T1000 (cell line): ENCODE measurements around the gene EFR3B.

Source experiments
- DNase-seq: peaks from one replicate; lab custom pipeline; 2025; ENCODE audit warnings: mixed read lengths; lab: John Stamatoyannopoulos, UW

EFR3B gene

DNA sequence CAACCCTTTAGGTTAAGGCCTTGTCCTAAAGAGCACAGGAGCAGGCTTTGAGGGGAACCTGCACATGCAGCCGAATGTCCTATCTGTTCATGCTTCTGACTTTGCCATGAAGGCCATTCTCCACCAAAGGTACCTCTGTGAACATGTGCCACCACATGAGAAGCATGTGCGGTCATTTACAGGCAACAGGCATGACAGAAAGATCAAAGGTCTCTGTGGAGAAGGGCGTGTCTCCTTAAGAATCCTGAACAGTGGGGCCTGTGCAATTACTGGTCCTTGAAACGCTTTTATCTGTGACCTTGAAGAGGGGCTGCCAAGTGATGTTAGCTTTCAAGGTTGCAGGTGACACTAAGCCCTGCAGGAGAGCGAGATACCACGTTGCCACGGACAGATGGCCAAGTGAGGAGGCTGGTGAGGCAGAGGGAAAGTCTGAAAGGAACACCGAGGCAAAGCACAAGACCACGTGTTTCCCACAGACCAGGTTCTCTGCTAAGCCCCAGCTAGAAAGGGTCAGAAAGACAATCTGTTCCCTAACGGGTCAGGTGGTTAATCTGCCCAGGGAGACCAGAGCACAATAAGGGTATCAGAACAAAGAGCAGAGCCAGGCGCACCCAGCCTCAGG lies 146.0 kb downstream of the EFR3B start:
- DNase-seq: no peak

DNA sequence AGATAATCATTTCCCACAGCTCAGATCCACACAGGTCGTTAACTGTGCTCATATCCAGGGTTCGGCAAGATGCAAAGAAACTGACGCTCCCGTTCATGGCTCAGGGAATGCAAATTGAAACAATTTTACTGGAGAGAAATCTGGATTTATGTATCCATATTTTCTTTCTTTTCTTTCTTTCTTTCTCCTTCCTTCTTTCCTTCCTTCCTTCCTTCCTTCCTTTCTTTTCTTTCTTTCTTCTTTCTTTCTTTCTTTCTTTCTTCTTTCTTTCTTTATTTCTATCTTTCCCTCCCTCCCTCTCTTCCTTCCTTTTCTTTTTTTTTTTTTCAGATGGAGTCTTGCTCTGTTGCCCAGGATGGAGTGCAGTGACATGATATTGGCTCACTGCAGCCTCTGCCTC lies 146.5 kb downstream of the EFR3B start:
- DNase-seq: no peak

DNA sequence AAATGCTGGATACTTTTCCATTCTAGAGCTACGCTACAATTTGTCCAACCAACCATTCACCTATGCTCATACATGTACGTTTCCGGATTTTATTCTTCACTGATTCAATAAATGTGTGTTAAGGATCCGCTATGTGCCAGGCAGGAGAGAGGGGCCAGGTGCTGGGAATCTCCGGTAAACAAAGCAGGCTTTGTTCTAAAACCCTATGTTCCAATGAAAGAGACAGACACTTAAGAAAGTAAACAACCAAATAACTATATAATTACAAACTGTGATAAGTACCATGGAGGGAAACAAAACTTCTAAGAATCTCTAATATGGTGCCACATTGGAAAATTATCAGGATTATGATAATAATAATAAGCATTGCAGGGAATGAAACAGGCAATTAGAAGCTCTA lies 148.7 kb downstream of the EFR3B start:
- no peak for DNase-seq

DNA sequence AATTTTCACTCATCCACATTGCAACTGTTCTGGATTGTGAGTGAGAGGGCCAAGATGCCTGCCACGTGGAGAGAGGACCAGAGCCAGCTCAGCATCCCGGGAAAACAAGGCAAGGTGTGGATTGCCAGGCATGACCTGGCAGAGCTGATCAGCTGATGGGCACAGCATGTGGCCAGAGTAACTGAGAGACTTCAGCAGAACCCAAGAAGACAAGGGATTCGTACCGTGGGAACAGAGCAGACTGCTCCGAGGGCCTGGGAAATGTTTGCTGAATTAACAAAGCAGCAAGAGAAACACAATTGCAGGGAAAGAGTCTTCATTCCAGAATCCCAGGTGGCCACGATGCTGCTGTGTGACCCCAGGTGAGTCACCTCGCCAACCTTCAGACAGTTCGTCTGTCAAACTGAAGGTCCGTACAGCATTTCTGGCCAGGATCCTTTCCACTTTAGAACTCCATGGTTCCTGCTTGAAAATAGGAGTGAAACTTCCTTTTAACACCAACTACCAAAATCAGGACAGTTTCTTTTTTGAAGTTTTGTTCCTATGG lies 152.8 kb downstream of the EFR3B start:
- no peak for DNase-seq

DNA sequence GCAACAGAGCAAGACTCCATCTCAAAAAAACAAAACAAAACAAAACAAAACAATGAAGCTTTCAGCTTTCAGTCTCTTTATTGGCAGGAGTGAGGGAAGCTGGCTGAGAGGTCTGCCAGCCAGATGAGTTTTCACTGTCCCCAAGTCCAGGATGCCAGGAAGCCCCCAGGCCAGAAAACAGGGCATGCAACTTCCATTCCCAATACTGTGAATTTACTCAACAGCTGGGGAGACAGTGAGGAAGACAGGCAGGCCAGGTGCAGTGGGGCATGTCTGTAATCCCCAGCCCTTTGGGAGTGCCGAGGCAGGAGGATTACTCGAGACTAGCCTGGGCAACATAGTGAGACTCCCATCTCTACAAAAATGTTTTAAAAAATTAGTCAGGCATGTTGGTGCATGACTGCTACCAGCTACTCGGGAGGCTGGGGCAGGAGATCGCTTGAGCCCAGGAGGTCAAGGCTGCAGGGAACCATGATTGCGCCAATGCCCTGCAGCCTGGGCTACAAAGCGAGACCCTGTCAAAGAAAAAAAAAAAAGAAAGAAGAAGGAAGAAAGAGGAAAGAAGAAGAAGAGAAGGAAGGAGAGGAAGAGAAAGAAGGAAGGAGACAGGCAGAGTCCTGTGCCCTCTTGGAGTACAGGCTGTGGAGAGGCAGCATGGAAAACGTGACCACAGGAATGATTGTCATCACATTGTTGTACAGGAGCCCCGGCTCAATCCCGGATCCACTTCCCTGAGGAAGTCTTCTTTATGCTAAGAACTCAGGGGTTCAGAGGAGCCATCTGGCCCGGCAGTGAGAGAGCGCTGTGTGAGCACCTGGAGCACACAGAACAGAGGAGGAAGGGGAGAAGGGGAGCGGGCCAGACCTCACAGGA lies 155.7 kb downstream of the EFR3B start:
- DNase-seq: no peak

DNA sequence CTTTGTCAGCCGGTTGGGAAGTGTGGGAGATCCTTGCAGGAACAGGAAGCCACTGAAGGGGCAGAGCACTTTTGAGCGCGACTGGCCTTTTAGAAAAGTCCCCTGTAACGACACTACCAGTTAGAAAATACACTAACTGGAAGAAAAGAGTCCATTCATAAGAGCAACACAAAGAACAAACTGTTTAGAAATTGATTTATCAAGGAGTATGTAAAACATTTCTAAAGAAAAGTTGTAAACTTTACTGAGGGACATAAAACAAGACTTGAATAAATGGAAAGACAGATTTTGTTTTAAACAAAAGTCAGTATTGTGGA lies 156.3 kb downstream of the EFR3B start:
- no peak for DNase-seq

DNA sequence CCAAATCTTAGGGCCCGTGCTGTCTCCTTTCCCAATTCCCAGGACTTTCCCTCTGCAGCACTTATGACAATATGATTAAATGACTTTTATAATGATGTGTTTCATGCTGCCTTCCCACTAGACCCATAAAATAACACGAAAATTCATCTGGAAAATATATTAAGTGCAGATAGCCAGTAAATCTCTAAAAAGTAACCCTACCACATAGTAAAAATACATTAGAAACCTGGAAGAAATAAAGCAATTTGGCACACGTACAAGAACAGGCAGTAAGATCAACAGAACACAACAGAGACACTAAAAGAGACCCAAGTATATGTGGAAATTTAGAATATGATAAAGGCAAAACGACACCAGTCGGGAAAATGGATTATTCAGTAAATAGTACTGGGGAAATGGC lies 156.7 kb downstream of the EFR3B start:
- no peak for DNase-seq

DNA sequence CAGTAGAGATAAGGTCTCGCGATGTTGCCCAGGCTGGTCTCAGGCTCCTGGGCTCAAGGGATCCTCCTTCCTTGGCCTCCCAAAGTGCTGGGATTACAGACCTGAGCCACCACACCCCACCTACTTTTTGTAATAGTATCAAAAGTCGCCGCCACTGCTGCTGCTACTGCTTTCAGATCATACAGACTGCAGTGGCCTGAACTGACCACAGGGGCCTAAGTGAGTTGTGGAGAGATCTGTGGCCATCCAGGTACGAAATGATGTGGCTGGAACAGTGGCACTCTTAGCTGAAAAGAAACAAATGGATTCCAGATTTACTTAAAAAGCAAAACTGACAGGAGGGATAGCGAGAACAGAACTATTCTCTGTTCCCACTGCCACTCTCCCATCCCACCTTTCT lies 159.4 kb downstream of the EFR3B start:
- DNase-seq: no peak

DNA sequence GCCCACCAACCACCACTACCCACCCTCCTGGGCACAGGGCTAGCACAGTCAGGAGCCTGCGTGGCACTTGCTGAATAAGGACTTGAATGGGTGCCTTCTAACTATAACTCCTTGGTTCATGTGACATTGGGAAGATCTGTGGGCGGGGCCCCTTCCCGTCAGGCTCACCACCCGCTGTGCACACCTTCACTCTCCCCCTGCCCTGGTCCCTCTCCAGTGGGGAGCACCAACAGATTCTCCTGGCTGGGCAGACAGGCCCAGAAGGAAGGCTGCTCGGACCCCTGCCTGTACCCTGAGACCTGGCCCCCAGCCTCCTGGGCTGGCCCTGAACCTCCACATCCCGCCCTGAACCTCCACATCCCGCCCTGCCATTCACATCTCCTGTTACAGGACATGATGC lies 159.9 kb downstream of the EFR3B start:
- no peak for DNase-seq

DNA sequence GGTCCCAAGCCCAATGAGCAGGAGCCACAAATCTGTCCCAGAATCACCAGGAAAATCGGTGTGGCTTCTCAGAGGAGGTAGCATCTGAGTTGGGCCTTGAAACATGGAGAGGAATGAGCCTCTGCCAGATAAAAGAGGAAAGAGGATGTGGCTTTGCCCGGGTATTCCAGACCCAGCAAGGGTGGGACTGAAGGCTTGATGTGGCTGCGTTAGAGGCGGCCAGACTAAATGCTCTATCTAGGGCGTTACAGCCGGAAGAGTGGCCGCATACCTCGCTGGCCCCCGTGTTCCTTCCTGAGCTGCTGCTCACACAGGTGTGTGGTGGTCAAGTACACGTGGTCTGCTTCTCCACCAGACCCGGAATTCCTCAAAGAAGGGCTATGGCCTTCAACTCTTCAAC lies 160.4 kb downstream of the EFR3B start:
- DNase-seq: no peak

DNA sequence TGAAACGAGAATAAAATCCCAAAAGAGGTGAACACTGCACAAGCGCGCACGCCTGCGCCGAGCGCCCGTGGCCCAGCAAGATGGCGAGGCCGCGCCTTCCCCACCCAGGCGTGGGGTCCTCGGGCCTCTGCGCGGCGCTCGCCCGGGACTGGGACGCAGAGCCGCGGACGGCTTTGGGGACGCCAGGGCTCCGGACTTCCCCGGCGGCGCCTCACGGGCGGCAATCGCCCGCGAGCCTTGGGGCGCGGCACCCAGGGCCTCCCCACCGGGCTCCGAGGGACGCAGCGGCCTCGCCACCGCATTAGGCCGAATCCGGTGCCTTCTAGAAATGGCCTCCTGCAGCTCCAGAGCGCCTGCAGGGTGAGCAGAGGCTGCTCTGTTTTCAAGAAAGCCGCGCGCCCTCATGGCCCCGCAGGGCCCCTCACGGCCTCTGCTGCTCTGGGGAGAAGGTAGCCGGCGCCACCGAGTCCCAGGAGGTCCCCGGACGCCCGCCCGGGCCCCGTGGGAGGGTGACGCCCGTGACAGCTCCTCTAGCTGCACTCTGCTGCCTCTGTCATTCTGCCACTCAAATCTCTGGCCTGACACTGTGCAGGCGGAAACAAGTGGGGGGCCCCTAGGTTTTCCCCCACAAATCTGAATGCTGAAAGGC lies 162.4 kb downstream of the EFR3B start:
- no peak for DNase-seq

DNA sequence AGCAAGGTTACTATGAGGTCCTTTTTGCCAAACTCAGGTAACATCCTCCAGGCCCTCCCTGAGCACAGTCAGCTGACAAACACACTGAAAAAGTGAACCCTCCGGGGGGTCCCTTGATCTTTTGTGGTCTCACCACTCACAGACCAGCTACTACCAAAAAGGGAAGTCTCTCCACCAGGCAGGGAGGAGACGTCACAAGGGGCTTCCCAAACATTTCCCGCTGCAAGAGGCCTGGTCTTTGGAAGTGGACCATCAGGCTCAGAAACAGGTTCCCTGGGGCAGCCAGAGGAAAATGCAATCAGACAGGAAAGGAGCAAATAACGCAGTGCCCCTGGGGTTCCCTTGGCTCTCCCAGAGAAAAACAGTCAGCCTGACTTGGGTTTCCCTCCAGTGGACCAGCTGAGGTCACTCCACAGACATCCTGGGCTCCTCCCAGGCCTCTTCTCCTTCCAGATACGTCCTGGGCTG lies 165.2 kb downstream of the EFR3B start:
- no peak for DNase-seq
